DND-41 (cell line): ENCODE measurements around the gene DGKA.

Experiments
- EZH2 ChIP-seq: IDR thresholded peaks from 3 replicates; pipeline ENCODE4 v1.6.1; 2012; ENCODE audit warnings: borderline replicate concordance, low read depth, mild to moderate bottlenecking, moderate library complexity, low read length, inconsistent platforms; ENCODE audit not compliant: severe bottlenecking
- TF ChIP-seq, protein P1 (sequence below): IDR thresholded peaks from 2 replicates; pipeline ENCODE4 v1.5.1; 2012; ENCODE audit warnings: borderline replicate concordance, low read length, moderate library complexity, mild to moderate bottlenecking; ENCODE audit not compliant: poor library complexity, severe bottlenecking; ENCODE audit errors: extremely low read depth

DNA sequence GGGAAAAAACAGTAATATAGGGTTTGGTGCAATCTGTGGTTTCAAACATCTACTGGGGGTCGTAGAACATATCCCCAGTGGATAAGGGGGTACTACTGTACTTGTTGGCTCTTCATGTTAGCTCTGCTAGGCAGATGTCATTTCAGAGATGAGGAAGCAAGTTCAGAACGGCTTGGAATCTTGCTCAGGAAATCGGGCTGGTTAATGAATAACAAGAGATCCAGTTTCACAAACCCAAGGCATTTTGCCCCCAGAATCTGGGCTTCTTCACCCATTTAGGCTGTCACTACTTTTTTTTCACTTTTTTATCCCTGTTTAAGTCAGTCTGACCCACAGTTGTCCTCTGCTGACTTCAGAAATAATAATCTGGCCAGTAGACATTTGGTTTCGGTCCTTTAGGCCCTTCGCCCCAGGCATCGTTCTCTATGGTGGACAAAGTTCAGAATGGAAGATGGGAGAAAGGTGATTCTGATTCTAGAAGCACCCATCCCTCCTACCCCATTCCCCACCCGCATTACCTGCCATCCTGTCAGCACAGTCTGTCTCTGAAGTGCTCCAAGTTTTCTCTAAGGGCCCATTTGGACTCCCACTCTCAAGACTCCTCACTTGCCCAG is 70.6 kb downstream of the DGKA start:
- TF ChIP-seq, protein P1, sequence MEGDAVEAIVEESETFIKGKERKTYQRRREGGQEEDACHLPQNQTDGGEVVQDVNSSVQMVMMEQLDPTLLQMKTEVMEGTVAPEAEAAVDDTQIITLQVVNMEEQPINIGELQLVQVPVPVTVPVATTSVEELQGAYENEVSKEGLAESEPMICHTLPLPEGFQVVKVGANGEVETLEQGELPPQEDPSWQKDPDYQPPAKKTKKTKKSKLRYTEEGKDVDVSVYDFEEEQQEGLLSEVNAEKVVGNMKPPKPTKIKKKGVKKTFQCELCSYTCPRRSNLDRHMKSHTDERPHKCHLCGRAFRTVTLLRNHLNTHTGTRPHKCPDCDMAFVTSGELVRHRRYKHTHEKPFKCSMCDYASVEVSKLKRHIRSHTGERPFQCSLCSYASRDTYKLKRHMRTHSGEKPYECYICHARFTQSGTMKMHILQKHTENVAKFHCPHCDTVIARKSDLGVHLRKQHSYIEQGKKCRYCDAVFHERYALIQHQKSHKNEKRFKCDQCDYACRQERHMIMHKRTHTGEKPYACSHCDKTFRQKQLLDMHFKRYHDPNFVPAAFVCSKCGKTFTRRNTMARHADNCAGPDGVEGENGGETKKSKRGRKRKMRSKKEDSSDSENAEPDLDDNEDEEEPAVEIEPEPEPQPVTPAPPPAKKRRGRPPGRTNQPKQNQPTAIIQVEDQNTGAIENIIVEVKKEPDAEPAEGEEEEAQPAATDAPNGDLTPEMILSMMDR = no peak
- no peak for TF ChIP-seq EZH2
